ENCODE data around the gene HS3ST4.

GRCh38 chr16:25785361-25785760 is 93.6 kb downstream of the HS3ST4 start:
- TF ChIP-seq CTCF (IDR thresholded peaks at IDR 0.05) (no peak), POLR2AphosphoS5 (IDR thresholded peaks at IDR 0.05) (no peak)
